ENCODE measurements around the gene FURIN. TPM values are rescaled to one million over a fixed set of nuclear protein-coding genes. Genes with fewer than 3 reads are reported as not detected.

The FURIN gene
- total RNA-seq, 3 donors from 2014 or later = 162 to 242 (median 189) TPM

DNA sequence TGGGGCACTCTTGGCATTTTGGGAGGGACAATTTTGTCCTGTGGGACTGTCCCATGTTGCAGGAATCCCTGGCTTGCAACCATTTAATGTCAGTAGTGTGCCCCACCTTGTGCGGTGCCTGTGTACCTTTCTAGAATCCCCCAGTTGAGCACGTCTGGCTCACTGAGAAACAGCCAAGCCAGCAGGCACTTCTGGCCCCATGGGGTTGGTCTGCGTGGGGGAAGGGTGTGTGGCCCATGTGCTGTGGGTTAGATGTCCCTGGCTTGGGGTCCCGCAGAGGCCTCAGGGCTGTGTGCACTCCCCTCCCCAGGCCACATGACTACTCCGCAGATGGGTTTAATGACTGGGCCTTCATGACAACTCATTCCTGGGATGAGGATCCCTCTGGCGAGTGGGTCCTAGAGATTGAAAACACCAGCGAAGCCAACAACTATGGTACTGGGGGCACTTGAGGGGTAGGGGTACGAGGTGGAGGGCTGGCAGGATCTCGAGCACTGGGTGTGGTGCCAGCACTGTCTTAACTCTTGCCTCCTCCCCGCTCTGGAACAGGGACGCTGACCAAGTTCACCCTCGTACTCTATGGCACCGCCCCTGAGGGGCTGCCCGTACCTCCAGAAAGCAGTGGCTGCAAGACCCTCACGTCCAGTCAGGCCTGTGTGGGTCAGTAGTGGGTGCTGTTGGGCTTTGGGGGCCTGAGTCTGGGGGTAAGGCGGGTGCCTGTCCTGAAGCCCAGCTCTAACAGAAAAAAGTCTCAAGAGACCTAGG lies 12.2 kb downstream of the FURIN start:
- peaks cover 9% of the 10 kb centered on the region for H3K4me1 Mint-ChIP-seq (ENCODE audit: low read depth)
- ATAC-seq = no peak

DNA sequence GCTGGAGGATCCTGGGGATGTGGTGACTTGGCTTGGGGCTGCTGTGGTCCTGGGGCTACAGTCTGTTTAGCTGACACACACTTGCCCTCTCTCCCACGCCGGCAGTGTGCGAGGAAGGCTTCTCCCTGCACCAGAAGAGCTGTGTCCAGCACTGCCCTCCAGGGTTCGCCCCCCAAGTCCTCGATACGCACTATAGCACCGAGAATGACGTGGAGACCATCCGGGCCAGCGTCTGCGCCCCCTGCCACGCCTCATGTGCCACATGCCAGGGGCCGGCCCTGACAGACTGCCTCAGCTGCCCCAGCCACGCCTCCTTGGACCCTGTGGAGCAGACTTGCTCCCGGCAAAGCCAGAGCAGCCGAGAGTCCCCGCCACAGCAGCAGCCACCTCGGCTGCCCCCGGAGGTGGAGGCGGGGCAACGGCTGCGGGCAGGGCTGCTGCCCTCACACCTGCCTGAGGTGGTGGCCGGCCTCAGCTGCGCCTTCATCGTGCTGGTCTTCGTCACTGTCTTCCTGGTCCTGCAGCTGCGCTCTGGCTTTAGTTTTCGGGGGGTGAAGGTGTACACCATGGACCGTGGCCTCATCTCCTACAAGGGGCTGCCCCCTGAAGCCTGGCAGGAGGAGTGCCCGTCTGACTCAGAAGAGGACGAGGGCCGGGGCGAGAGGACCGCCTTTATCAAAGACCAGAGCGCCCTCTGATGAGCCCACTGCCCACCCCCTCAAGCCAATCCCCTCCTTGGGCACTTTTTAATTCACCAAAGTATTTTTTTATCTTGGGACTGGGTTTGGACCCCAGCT lies 13.0 kb downstream of the FURIN start:
- peaks cover 2% of the 10 kb centered on the region for H3K27me3 Mint-ChIP-seq (ENCODE audit: low read depth)
- no peak overlapping the region for H3K4me3 Mint-ChIP-seq
- no peaks in the 10 kb centered on the region for H3K9me3 Mint-ChIP-seq
- DNase-seq (no peak), ATAC-seq (no peak)
- H3K36me3 Mint-ChIP-seq (ENCODE audit: insufficient read depth) = peaks cover 30% of the 10 kb centered on the region
- peaks cover 10% of the 10 kb centered on the region for H3K4me1 Mint-ChIP-seq (ENCODE audit: low read depth)

More for the DNA sequence above, 12.2 kb downstream of the FURIN start:
- peaks cover 2% of the 10 kb centered on the region for H3K27me3 Mint-ChIP-seq (ENCODE audit: low read depth)
- DNase-seq = no peak
- H3K36me3 Mint-ChIP-seq (ENCODE audit: insufficient read depth) = peaks cover 33% of the 10 kb centered on the region
- no peaks in the 10 kb centered on the region for H3K9me3 Mint-ChIP-seq
- no peak overlapping the region for H3K4me3 Mint-ChIP-seq

DNA sequence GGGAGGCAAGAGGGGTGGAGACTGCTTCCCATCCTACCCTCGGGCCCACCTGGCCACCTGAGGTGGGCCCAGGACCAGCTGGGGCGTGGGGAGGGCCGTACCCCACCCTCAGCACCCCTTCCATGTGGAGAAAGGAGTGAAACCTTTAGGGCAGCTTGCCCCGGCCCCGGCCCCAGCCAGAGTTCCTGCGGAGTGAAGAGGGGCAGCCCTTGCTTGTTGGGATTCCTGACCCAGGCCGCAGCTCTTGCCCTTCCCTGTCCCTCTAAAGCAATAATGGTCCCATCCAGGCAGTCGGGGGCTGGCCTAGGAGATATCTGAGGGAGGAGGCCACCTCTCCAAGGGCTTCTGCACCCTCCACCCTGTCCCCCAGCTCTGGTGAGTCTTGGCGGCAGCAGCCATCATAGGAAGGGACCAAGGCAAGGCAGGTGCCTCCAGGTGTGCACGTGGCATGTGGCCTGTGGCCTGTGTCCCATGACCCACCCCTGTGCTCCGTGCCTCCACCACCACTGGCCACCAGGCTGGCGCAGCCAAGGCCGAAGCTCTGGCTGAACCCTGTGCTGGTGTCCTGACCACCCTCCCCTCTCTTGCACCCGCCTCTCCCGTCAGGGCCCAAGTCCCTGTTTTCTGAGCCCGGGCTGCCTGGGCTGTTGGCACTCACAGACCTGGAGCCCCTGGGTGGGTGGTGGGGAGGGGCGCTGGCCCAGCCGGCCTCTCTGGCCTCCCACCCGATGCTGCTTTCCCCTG lies 13.8 kb downstream of the FURIN start:
- peaks cover 10% of the 10 kb centered on the region for H3K4me1 Mint-ChIP-seq (ENCODE audit: low read depth)
- H3K36me3 Mint-ChIP-seq (ENCODE audit: insufficient read depth) = peaks cover 23% of the 10 kb centered on the region
- no peak overlapping the region for H3K4me3 Mint-ChIP-seq
- H3K27me3 Mint-ChIP-seq (ENCODE audit: low read depth) = peaks cover 2% of the 10 kb centered on the region
- no peaks in the 10 kb centered on the region for H3K9me3 Mint-ChIP-seq
- ATAC-seq (no peak), DNase-seq (no peak)

DNA sequence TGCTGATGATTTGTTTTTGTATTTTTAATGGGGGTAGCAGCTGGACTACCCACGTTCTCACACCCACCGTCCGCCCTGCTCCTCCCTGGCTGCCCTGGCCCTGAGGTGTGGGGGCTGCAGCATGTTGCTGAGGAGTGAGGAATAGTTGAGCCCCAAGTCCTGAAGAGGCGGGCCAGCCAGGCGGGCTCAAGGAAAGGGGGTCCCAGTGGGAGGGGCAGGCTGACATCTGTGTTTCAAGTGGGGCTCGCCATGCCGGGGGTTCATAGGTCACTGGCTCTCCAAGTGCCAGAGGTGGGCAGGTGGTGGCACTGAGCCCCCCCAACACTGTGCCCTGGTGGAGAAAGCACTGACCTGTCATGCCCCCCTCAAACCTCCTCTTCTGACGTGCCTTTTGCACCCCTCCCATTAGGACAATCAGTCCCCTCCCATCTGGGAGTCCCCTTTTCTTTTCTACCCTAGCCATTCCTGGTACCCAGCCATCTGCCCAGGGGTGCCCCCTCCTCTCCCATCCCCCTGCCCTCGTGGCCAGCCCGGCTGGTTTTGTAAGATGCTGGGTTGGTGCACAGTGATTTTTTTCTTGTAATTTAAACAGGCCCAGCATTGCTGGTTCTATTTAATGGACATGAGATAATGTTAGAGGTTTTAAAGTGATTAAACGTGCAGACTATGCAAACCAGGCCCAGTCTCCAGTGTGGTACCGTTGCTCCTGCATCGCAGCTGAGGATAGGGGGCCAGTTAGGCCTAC lies 14.6 kb downstream of the FURIN start:
- H3K9me3 Mint-ChIP-seq = no peaks in the 10 kb centered on the region
- no peak for DNase-seq
- no peak for ATAC-seq
- H3K4me3 Mint-ChIP-seq = no peak overlapping the region
- H3K4me1 Mint-ChIP-seq (ENCODE audit: low read depth) = peaks cover 10% of the 10 kb centered on the region
- H3K27me3 Mint-ChIP-seq (ENCODE audit: low read depth) = peaks cover 2% of the 10 kb centered on the region
- peaks cover 20% of the 10 kb centered on the region for H3K36me3 Mint-ChIP-seq (ENCODE audit: insufficient read depth)

DNA sequence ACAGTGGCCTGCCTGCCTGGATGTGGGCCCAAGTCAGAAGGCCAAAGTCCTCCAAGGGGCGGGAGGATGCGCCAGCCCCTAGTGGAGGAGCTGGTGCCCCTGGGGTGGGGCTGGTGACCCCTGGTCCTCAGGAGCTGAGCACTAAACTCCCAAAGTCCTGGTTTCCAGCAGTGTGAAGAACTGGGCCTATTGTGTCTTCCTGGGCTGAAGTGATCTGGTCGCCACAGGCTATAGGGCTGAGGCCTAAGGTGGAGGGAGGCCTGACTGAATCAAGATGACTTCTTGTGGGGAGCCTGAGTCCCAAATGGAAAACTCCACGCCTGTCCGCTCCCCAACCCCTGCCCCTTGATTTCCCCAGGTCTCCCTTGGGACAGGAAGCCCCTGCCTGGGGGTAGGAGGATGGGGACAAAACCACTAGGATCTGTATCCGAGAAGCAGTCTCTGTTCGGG lies 15.2 kb downstream of the FURIN start:
- Mint-ChIP-seq H3K4me3 (no peak overlapping the region), H3K36me3 (ENCODE audit: insufficient read depth) (peaks cover 15% of the 10 kb centered on the region)
- DNase-seq = no peak

DNA sequence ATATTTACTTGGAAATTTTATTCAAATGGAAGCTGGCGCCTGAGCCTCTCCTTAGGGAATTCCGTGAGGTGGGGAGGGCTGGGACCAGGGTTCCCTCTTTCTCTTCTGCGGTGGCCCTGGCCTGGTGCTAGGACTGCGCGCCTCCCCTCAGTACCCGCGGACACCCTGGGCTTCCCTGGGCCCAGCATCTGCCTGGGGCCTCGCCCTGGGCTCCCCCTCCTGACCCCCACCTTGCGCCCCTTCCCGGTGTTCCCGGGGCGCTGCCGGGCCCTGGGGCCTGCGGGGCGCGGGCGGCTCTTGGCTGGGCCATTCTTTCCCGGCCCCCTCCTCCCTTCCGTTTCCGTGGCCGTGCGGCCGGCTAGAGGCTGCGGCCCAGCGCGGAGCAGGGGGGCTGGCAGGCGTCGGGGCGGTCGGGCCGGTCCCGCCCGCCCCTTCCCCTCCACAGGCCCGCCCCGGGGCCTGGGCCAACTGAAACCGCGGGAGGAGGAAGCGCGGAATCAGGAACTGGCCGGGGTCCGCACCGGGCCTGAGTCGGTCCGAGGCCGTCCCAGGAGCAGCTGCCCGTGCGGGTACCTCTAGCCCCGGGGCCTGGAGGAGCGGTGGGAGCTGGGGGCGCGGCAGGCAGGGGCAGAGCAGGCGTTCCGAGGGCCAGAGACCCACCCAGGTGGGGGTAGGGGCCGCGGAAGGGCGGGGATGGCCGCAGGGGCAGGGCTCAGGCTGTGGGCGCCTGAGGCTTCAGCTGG lies 15.8 kb downstream of the FURIN start, which contains the start of gene FES:
FES (plus strand) TSS at position 529 of the 743 bp plus-strand sequence. CDS start 542 bp downstream, outside the sequence.
- DNase-seq (no peak), ATAC-seq (peak; percentile 5 to 9)
- Mint-ChIP-seq H3K4me1 (ENCODE audit: low read depth) (peaks cover 10% of the 10 kb centered on the region), H3K36me3 (ENCODE audit: insufficient read depth) (peaks cover 10% of the 10 kb centered on the region), H3K4me3 (no peak within 1 kb of the TSS), H3K27me3 (ENCODE audit: low read depth) (peaks cover 2% of the 10 kb centered on the region), H3K9me3 (no peaks in the 10 kb centered on the region)

More for the DNA sequence above, 15.2 kb downstream of the FURIN start:
- H3K4me1 Mint-ChIP-seq (ENCODE audit: low read depth) = peaks cover 10% of the 10 kb centered on the region
- no peaks in the 10 kb centered on the region for H3K9me3 Mint-ChIP-seq
- peaks cover 2% of the 10 kb centered on the region for H3K27me3 Mint-ChIP-seq (ENCODE audit: low read depth)
- ATAC-seq = no peak

DNA sequence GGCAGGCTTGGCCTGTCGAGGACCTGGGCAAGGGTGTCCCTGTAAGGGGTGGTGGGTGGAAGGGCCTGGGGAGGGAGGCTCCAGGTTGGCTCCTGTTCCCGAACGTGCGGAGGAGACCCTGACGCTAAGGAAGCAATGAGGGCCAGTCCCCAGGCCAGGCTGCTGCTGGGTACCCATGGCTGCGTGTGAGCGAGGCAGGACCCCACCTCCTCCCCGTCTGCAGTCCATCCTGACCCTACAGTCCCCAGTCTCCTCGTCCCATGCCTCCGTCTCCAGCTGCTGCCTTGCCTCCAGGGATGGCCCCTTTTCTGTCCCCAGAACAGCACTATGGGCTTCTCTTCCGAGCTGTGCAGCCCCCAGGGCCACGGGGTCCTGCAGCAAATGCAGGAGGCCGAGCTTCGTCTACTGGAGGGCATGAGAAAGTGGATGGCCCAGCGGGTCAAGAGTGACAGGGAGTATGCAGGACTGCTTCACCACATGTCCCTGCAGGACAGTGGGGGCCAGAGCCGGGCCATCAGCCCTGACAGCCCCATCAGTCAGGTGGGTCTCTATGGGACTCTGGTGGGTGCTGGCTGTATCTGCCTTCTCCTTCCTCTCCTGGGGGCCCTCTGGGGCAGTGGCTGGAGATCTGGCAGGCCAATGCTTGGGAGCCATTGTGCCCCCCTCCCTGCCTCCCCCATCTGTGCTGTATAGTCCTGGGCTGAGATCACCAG lies 16.5 kb downstream of the FURIN start:
- peaks cover 10% of the 10 kb centered on the region for H3K4me1 Mint-ChIP-seq (ENCODE audit: low read depth)
- no peak for DNase-seq
- peaks cover 2% of the 10 kb centered on the region for H3K27me3 Mint-ChIP-seq (ENCODE audit: low read depth)
- peaks cover 4% of the 10 kb centered on the region for H3K36me3 Mint-ChIP-seq (ENCODE audit: insufficient read depth)
- H3K9me3 Mint-ChIP-seq = no peaks in the 10 kb centered on the region
- ATAC-seq = peak in 1 of 2 donors; percentile 5
- no peak overlapping the region for H3K4me3 Mint-ChIP-seq

DNA sequence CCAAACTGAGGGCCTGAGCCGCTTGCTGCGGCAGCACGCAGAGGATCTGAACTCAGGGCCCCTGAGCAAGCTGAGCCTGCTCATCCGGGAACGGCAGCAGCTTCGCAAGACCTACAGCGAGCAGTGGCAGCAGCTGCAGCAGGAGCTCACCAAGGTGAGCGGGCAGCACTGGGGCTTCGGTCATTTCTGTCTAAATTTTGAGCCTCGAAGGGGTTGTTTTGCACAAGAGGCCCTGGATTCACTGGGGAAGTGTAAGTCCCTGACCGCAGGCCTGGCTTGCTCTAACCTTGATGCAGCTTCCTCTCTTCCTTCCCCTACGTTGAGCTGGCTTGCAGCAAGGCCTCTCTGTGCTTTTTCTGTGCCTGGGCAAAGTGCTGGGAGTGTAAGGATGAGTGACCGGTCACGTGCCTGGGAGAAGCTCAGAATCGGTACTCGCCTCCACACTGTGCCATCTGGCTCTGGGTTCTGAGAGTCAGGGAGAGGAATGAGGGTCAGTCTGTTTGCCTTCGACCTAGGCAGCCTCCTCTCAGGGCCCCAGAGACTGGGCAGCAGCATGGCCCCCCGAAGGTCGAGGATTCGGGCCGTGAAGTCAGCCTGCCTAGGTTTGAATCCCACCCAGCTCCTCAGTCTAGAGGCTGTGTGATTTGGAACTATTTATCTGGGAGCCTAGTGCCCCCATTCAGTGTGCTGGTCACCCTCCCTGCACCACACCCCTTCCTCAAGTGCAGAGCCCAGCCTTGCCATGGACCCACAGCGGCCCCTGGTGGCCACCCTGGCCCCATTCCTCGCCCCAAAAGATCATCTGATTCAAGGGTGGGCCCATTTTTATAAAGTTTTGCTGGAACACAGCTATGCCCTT lies 17.3 kb downstream of the FURIN start:
- Mint-ChIP-seq H3K4me1 (ENCODE audit: low read depth) (peaks cover 10% of the 10 kb centered on the region), H3K36me3 (ENCODE audit: insufficient read depth) (peaks cover 4% of the 10 kb centered on the region), H3K27me3 (ENCODE audit: low read depth) (peaks cover 2% of the 10 kb centered on the region), H3K4me3 (no peak overlapping the region), H3K9me3 (no peaks in the 10 kb centered on the region)
- peak; percentile 69 to 70 for ATAC-seq
- DNase-seq = peak; percentile 82

DNA sequence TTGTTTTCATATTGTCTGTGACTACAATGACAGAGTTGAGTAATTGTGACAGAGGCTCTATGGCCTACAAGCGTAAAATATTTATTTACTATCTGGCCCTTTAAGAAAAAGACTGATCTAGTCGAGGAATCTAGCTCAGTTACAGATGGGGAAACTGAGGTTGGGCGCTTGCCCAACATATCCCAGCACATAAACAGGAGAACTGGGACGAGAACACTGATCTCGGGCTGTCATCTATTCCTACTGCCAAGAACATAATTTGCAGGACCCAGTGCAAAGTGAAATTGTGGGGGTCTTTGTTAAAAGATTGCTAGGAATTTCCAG lies 17.9 kb downstream of the FURIN start:
- Mint-ChIP-seq H3K4me1 (ENCODE audit: low read depth) (peaks cover 10% of the 10 kb centered on the region), H3K27me3 (ENCODE audit: low read depth) (peaks cover 2% of the 10 kb centered on the region), H3K36me3 (ENCODE audit: insufficient read depth) (peaks cover 4% of the 10 kb centered on the region), H3K4me3 (no peak overlapping the region), H3K9me3 (no peaks in the 10 kb centered on the region)
- no peak for DNase-seq
- no peak for ATAC-seq

DNA sequence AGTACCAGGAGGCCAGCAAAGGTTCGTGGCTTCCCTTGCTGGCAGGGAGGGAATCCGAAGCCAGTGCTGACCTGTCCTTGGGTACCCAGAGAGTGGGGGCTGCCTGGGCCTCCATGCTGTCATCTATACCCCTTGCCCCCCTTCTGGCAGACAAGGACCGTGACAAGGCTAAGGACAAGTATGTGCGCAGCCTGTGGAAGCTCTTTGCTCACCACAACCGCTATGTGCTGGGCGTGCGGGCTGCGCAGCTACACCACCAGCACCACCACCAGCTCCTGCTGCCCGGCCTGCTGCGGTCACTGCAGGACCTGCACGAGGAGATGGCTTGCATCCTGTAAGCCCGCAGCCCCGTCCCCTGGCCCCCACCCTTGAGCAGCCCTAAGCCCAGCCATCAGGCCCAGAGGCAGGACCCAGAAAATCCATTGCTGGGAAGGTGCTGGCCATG lies 18.7 kb downstream of the FURIN start:
- Mint-ChIP-seq H3K4me1 (ENCODE audit: low read depth) (peaks cover 10% of the 10 kb centered on the region), H3K4me3 (no peak overlapping the region), H3K27me3 (ENCODE audit: low read depth) (peaks cover 2% of the 10 kb centered on the region), H3K36me3 (ENCODE audit: insufficient read depth) (peaks cover 4% of the 10 kb centered on the region), H3K9me3 (no peaks in the 10 kb centered on the region)
- DNase-seq = no peak
- ATAC-seq = no peak

DNA sequence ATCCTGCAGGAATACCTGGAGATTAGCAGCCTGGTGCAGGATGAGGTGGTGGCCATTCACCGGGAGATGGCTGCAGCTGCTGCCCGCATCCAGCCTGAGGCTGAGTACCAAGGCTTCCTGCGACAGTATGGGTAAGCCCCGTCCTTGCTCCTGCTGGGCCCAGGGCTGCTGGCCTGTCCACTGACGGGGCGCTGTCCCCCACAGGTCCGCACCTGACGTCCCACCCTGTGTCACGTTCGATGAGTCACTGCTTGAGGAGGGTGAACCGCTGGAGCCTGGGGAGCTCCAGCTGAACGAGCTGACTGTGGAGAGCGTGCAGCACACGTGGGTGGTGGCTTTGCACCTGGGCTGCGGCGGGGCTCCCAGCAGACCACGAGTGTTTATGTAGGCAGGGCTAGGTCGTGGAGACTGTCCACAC lies 20.9 kb downstream of the FURIN start:
- Mint-ChIP-seq H3K9me3 (no peaks in the 10 kb centered on the region), H3K4me3 (no peak overlapping the region), H3K36me3 (ENCODE audit: insufficient read depth) (peaks cover 4% of the 10 kb centered on the region), H3K4me1 (ENCODE audit: low read depth) (peaks cover 10% of the 10 kb centered on the region), H3K27me3 (ENCODE audit: low read depth) (peaks cover 2% of the 10 kb centered on the region)
- ATAC-seq (no peak), DNase-seq (no peak)
